GM18907 (cell line): ENCODE measurements around the gene AKAP10.
"Not testable (repeated sequence)": the region's sequence is repeated elsewhere in the genome, so short reads cannot be mapped to it uniquely, and the experiment has no call there.

Experiments used
- ATAC-seq: cut with Tn5 transposase; IDR thresholded peaks from one replicate; pipeline ENCODE4 v1.9.1; 2021; ENCODE audit warnings: mild to moderate bottlenecking, moderate library complexity; ENCODE audit not compliant: unreplicated experiment

The AKAP10 gene

GRCh38 chr17:19935169-19935568 is 42.5 kb downstream of the AKAP10 start:
- no peak for ATAC-seq

- no peak for ATAC-seq
Measured at GRCh38 chr17:19933628-19934027, 44.0 kb downstream of the AKAP10 start.

- no peak for ATAC-seq
Measured at GRCh38 chr17:19933221-19933620, 44.4 kb downstream of the AKAP10 start.

- no peak for ATAC-seq
Measured at GRCh38 chr17:19928299-19928698, 49.3 kb downstream of the AKAP10 start.

DNA sequence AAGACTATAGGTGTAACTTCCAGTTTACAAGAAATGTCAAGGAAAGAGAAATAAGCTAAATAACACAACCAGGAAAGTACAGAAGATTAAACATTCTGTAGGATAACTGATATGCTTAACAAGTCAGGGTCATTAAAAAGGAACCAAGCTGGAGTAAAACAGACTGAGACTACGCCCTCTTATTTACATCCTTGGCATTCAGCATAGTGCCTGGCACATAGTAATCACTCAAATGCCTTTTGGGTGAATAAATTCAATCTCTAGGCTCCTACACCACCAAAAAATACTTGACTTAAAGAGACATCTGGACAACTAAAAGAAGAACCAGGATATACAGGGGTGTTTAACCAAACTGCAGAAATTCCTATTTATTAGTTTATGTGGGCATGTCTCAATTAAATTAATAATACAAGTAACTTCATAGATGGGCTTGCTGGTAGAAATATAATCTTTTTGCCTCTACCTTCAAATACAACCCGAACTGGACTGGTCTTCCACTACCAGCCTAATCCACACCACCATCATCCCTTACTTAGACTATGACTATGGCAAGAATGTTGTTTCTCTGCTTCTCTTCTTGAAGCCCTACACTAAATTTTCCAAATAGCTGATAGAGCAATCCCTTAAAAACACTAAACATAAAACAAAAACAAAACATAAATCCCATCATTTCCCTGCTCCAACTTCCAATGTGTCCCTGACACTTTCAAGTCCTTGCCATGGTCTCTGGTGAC is 62.2 kb downstream of the AKAP10 start:
- ATAC-seq, result no peak

DNA sequence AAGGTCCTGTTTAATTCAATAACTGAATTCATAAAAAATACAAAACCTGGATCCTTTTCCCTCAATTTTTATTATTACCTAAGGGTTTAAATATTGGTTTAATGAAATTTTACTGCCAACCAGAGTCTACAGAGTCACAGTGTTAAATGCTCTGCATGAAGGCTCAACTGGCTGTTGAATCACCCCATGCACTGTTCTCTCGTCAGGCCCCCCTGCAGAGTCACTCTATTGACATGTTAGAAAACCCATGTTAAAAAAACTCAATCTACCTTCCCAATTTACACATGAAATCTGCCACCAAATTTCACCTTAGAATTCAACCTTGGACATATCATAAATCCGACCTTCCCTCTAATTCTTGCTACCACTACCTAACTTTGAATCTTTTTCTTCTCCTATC is 66.6 kb downstream of the AKAP10 start:
- ATAC-seq, result no peak

DNA sequence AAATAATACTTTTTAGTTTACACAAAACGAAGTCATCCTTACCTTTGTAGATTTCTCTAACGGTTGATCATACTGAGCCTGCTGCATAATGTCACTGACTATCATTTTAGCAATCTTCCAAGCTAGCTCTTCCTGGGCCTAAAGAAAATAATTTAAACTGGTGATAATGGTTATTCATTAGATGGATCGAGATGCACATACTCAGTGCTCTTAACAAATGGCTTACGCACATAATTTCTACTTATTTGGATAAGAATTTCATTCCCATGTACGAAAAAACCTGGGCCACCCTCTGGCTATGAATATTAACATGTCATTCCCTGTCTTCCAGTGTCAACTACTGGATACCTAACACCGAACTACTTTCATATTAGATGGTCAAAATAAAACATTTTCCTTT is 68.5 kb downstream of the AKAP10 start:
- no peak for ATAC-seq

- no peak for ATAC-seq
Measured at GRCh38 chr17:19905502-19905901, 72.1 kb downstream of the AKAP10 start.

- ATAC-seq, result no peak
Measured at GRCh38 chr17:19904924-19905323, 72.7 kb downstream of the AKAP10 start.

- ATAC-seq, result no peak
Measured at GRCh38 chr17:19904412-19904811, 73.2 kb downstream of the AKAP10 start.

- ATAC-seq, result no peak
Measured at GRCh38 chr17:19900809-19901208, 76.8 kb downstream of the AKAP10 start.

- ATAC-seq, result no peak
Measured at GRCh38 chr17:19897903-19898302, 79.7 kb downstream of the AKAP10 start.

DNA sequence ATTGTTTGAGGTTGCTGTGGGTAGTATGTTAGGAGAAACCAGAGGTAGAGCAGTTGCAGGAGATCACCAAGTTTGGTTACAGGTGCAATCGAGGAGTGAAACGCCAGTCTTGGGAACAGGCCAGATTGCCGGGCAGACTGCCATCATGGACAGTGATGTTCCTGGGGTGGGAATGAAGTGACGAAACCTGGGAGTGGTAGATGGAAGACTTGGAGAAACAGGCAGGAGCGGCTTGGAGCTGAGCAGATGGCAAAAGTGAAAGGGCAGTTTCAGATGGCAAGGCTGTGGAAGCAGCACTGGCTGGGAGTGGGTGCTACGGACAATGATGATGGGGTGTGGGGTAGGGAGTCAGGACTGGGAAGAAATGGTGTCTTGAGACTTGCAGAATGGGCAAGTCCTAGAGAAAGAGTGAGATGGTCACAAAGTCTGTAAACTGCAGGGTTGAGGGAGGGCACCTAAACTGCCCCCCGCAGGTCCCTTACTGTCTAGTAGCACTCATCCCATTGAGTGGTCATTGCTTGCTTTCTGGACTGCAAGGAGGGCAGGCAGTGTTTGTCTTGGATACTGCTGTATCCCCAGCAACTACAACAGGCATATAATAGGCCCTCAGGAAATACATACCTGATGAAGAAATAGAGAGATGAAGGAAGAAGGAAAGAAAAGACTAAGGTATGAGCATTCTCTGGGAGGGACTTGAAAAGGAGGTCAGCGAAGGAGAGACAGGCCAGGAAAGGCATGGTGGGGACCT is 80.4 kb downstream of the AKAP10 start:
- ATAC-seq, result no peak

GRCh38 chr17:19896679-19897078 is 80.9 kb downstream of the AKAP10 start:
- ATAC-seq, result no peak

GRCh38 chr17:19890554-19890953 is 87.1 kb downstream of the AKAP10 start:
- ATAC-seq, result not testable (repeated sequence)

GRCh38 chr17:19890001-19890400 is 87.6 kb downstream of the AKAP10 start:
- not testable (repeated sequence) for ATAC-seq

- ATAC-seq, result no peak
Measured at GRCh38 chr17:19886116-19886515, 91.5 kb downstream of the AKAP10 start.

GRCh38 chr17:19883537-19884215 is 94.0 kb downstream of the AKAP10 start:
- no peak for ATAC-seq

DNA sequence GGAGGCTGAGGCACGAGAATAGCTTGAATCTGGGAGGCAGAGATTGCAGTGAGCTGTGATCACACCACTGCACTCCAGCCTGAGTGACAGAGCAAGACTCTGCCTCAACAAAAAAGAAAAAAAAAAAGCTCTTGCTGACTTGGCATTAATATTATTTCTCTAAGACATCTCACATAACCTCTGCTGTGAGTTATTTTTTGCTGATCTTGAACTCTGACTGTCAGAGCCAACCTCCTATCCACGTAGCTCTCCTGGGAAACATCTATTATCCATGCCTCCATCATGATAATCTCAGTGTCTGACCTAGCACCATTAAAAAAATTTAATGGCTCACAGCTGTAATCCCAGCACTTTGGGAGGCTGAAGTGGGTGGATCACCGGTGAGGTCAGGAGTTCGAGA is 97.2 kb downstream of the AKAP10 start:
- ATAC-seq, result no peak

- no peak for ATAC-seq
Measured at GRCh38 chr17:19877364-19877945, 100.2 kb downstream of the AKAP10 start.

GRCh38 chr17:19876529-19877161 is 101.0 kb downstream of the AKAP10 start:
- no peak for ATAC-seq
